Kidney (tissue), 14 donors: ENCODE measurements around the gene TSPAN13. TPM values are rescaled to one million over a fixed set of nuclear protein-coding genes. Genes with fewer than 3 reads are reported as not detected.

Experiments used
- DNase-seq, 5 donors: peaks; one replicate each; pipeline ENCODE4 v3.0.0-alpha.2; 2013 to 2020
- FAIRE-seq: peaks from 2 replicates; lab custom pipeline; 2012; peaks lifted over from hg19 to GRCh38; lab: Jason Lieb, UNC
- H3K27ac ChIP-seq, 2 donors: one replicate each; pipeline ENCODE4 v1.7.0; 2013; ENCODE audit warnings: low read depth in 2 of 2, low read length in 2 of 2, inconsistent platforms in 1 of 2
- H3K27me3 ChIP-seq: one replicate; pipeline ENCODE4 v1.7.1; 2013; ENCODE audit warnings: low read length, inconsistent platforms; ENCODE audit not compliant: control insufficient read depth, insufficient read depth
- H3K36me3 ChIP-seq, 3 donors: one replicate each; pipeline versions ENCODE4 v1.7.0 to v1.7.1; 2013; ENCODE audit warnings: low read length in 3 of 3, control low read depth in 1 of 3, inconsistent platforms in 1 of 3; ENCODE audit not compliant: insufficient read depth in 3 of 3, control insufficient read depth in 2 of 3
- H3K4me1 ChIP-seq, 3 donors: one replicate each; pipeline versions ENCODE4 v1.7.0 to v1.7.1; 2013; ENCODE audit warnings: low read length in 3 of 3, inconsistent platforms in 1 of 3, low read depth in 1 of 3; ENCODE audit not compliant: control insufficient read depth in 2 of 3, insufficient read depth in 2 of 3
- H3K4me3 ChIP-seq, 3 donors: one replicate each; pipeline versions ENCODE4 v1.7.0 to v1.8.1; 2013; ENCODE audit warnings: low read length in 3 of 3, control low read depth in 1 of 3, inconsistent platforms in 1 of 3
- H3K9ac ChIP-seq, 3 donors: one replicate each; pipeline versions ENCODE4 v1.7.0 to v1.7.1; 2013; ENCODE audit warnings: low read length in 3 of 3, control low read depth in 1 of 3, inconsistent platforms in 1 of 3
- H3K9me3 ChIP-seq, 3 donors: one replicate each; pipeline versions ENCODE4 v1.7.0 to v1.7.1; 2013; ENCODE audit warnings: low read length in 3 of 3, control low read depth in 1 of 3, inconsistent platforms in 1 of 3; ENCODE audit not compliant: control insufficient read depth in 2 of 3, insufficient read depth in 1 of 3
- intact Hi-C: fragments of 100-400 bp; cut with DNase I; formaldehyde crosslinking; loops from one replicate; pipeline ENCODE4 v1.11.1; 2022
- polyA plus RNA-seq: library from polyadenylated mRNA; stranded (reverse); fragments of 350-450 nt; fragmentation: Illumina TruSeq; extraction: RNeasy Lipid Tissue Mini Kit (QIAGEN cat#74804); gene quantifications from one replicate; pipeline ENCODE4 v1.2.3, GENCODE V29; 2014; ENCODE audit warnings: low read depth, low replicate concordance; ENCODE audit not compliant: insufficient read depth
- total RNA-seq: library from RNA; stranded (reverse); fragmentation: NEBNext Ultra II Directional; extraction: Animal tissue kit (Norgen Biotek cat#: 25700); gene quantifications from one replicate; pipeline ENCODE4 v1.2.1, GENCODE V29; 2021
- TF ChIP-seq, protein P1 (sequence below): IDR thresholded peaks from 3 replicates; pipeline ENCODE4 v1.5.1; 2012; ENCODE audit warnings: mild to moderate bottlenecking, moderate library complexity, borderline replicate concordance; ENCODE audit not compliant: insufficient read depth; ENCODE audit errors: extremely low read depth
- donor health status: control.
- donor health status: control.
- donor health status: control.
- donor health status: control.
- donor health status: control.
- donor health status: DM: yes; HTN: yes; CAD: no.
- donor health status: Normal renal cell carcinoma (clear cell type).

The TSPAN13 gene
- total and polyA plus RNA-seq, 2 donors from 2014 or later, result 10.2 to 23.8 TPM

DNA sequence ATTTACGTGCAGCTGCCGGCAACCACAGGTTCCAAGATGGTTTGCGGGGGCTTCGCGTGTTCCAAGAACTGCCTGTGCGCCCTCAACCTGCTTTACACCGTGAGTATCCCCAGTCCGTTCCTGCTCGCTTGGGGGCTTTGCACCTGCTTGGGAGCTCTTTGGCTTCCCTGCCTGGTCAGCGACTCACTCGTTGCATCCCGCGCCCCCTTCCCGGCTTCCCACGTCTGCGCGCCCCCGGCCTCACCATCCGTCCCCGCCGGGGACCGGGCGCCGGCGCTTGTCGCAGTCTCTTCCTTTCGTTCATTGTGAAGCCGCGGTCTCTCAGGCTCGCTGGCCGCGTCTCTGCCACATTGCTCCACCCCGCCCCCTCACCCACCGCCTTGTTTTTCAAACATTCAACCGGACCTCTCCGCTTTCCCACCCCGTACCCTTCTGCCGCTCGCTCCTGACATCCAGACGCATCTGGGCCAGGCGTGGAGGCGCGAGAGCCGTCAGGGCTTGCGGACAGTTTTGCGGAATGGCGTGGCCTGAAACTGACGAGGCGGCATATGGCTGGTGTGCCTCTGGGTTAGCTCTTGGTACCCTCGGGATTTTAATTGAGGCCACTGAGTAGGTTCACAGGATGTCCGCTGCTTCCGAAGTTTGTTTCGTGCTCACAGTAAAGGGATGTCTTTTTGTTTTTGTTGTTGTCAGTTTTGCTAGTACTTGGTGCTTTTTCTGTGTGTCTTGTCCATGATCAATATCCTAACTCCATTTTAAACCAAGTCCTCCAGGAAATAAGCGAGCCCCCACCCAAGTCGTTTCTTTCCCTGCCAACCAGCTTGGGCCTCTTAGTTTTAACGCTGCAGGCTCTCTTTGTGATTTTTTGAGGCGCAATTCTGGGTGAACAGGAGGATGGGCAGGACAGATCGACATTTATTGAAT is 639 bp downstream of the TSPAN13 start:
- FAIRE-seq (no peak), DNase-seq (peak; percentile 70 to 82 (median 72))
- Histone ChIP-seq H3K27me3 (no peaks in the 10 kb centered on the region), H3K36me3 (no peaks in the 10 kb centered on the region), H3K9ac (peak overlapping the region; percentile 28 to 55 (median 43)), H3K27ac (peak overlapping the region; percentile 22 to 65), H3K4me3 (peak overlapping the region; percentile 67 to 80 (median 75)), H3K9me3 (no peaks in the 10 kb centered on the region), H3K4me1 (peaks cover 0 to 5% (median 0%) of the 10 kb centered on the region in 3 donors)
- intact Hi-C loops, result no loop called here
- TF ChIP-seq, protein P1, sequence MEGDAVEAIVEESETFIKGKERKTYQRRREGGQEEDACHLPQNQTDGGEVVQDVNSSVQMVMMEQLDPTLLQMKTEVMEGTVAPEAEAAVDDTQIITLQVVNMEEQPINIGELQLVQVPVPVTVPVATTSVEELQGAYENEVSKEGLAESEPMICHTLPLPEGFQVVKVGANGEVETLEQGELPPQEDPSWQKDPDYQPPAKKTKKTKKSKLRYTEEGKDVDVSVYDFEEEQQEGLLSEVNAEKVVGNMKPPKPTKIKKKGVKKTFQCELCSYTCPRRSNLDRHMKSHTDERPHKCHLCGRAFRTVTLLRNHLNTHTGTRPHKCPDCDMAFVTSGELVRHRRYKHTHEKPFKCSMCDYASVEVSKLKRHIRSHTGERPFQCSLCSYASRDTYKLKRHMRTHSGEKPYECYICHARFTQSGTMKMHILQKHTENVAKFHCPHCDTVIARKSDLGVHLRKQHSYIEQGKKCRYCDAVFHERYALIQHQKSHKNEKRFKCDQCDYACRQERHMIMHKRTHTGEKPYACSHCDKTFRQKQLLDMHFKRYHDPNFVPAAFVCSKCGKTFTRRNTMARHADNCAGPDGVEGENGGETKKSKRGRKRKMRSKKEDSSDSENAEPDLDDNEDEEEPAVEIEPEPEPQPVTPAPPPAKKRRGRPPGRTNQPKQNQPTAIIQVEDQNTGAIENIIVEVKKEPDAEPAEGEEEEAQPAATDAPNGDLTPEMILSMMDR, result no peak

DNA sequence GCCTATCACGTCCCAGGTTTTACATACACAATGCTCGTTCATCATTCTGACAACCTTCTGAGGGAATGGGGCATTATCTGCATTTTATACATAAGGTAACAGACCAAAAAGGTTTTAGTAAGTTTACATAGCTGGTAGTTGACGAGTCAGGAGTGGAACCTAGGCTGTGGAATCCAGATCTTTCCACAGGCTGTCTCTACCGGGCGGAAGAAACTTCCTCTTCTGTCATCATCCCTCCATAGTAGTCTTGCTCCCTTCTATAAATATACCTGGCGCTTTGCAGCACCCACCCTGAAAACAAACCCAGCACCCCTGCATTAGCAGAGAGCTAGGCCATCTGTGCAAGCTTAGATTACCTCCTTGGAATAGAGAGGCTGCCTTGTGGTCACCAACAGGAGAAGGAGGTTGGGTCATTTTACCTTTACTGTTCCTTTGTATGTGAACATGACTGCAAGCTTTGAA is 1.3 kb downstream of the TSPAN13 start:
- TF ChIP-seq, protein P1, result no peak
- DNase-seq (peak in 1 of 5 donors; percentile 15), FAIRE-seq (no peak)
- Histone ChIP-seq H3K9me3 (no peaks in the 10 kb centered on the region), H3K36me3 (no peaks in the 10 kb centered on the region), H3K4me1 (peaks cover 0 to 5% (median 0%) of the 10 kb centered on the region in 3 donors), H3K4me3 (peak overlapping the region in 2 of 3 donors; percentile 75 to 80), H3K27me3 (no peaks in the 10 kb centered on the region), H3K27ac (peak overlapping the region in 1 of 2 donors; percentile 65), H3K9ac (no peak overlapping the region)
- intact Hi-C loops, result no loop called here

DNA sequence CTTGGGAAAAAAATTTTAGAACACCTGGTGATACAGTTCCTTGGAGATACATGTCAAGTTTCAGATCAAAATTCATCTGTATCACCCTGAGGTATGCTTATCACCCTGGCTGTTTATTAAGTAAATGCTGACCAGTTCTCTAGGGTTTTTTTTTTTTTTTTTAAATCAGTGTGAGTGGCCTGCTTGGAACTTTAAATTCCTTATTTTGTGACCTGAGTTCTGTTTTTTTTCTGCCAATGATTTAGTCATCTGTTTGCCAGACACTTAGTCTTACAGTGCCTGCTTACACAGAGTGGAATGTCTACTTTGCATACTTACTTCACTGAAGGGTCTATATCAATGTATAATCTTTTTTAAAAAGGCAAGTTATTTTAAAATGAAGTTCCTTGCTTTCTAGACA is 1.8 kb downstream of the TSPAN13 start:
- FAIRE-seq (no peak), DNase-seq (no peak)
- Histone ChIP-seq H3K9ac (no peak overlapping the region), H3K27ac (no peak overlapping the region), H3K36me3 (no peaks in the 10 kb centered on the region), H3K4me1 (peaks cover 0 to 5% (median 0%) of the 10 kb centered on the region in 3 donors), H3K27me3 (no peaks in the 10 kb centered on the region), H3K9me3 (no peaks in the 10 kb centered on the region), H3K4me3 (no peak overlapping the region)
- intact Hi-C loops, result no loop called here
- TF ChIP-seq, protein P1, result no peak
